Natural killer cell (primary cell): ENCODE data around the gene LPAR1. TPM values are rescaled to one million over a fixed set of nuclear protein-coding genes. Genes with fewer than 3 reads are reported as not detected.

Source experiments
- ATAC-seq, 3 donors: fragments of 150-1000 bp in 2 of 3; fragments of 200-7000 bp in 1 of 3; cut with Tn5 transposase; 1 replicate in 1 of 3; 2 replicates in 2 of 3; pipeline ENCODE4 v1.10.0; 2021; ENCODE audit warnings: mild to moderate bottlenecking in 2 of 3, moderate library complexity in 2 of 3
- DNase-seq, 2 donors: peaks; one replicate each; pipeline versions ENCODE4 v3.0.0 to v3.0.0-alpha.2; 2013 to 2021; ENCODE audit warnings: mixed read lengths in 1 of 2
- H3K27ac ChIP-seq: one replicate; pipeline ENCODE4 v1.5.1; 2013; ENCODE audit warnings: mild to moderate bottlenecking, low read length
- H3K27me3 ChIP-seq: one replicate; pipeline ENCODE4 v1.6.1; 2013; ENCODE audit warnings: low read length; ENCODE audit not compliant: control insufficient read depth, insufficient read depth
- H3K36me3 ChIP-seq: one replicate; pipeline ENCODE4 v1.6.1; 2013; ENCODE audit warnings: low read length; ENCODE audit not compliant: control insufficient read depth, insufficient read depth
- H3K4me1 ChIP-seq: one replicate; pipeline ENCODE4 v1.6.1; 2013; ENCODE audit warnings: low read length; ENCODE audit not compliant: control insufficient read depth, insufficient read depth
- H3K4me3 ChIP-seq: one replicate; pipeline ENCODE4 v1.5.1; 2013; ENCODE audit warnings: low read length
- H3K9me3 ChIP-seq: one replicate; pipeline ENCODE4 v1.6.1; 2013; ENCODE audit warnings: low read length; ENCODE audit not compliant: control insufficient read depth, insufficient read depth
- H3K27ac Mint-ChIP-seq, 2 donors: one replicate each; pipeline ENCODE4 v1.8.0; 2022; ENCODE audit warnings: mild to moderate bottlenecking in 2 of 2, mixed read lengths in 2 of 2, moderate library complexity in 1 of 2
- H3K27me3 Mint-ChIP-seq, 2 donors: one replicate each; pipeline ENCODE4 v1.8.0; 2022; ENCODE audit warnings: low read depth in 2 of 2, mixed read lengths in 2 of 2
- H3K36me3 Mint-ChIP-seq: one replicate; pipeline ENCODE4 v1.8.0; 2022; ENCODE audit warnings: mixed read lengths
- H3K4me1 Mint-ChIP-seq, 2 donors: one replicate each; pipeline ENCODE4 v1.8.0; 2022; ENCODE audit warnings: mixed read lengths in 2 of 2
- H3K4me3 Mint-ChIP-seq: one replicate; pipeline ENCODE4 v1.8.0; 2022; ENCODE audit warnings: mild to moderate bottlenecking, moderate library complexity, mixed read lengths
- H3K9me3 Mint-ChIP-seq, 2 donors: one replicate each; pipeline ENCODE4 v1.8.0; 2022; ENCODE audit warnings: mixed read lengths in 2 of 2
- WGBS: methylation state at CpG from one replicate; pipeline ENCODE4 v1.1.7; 2013; ENCODE audit warnings: missing lambda C conversion rate; ENCODE audit not compliant: insufficient coverage; 5-methylcytosine and 5-hydroxymethylcytosine counted together
- intact Hi-C: fragments of 100-400 bp; cut with micrococcal nuclease; formaldehyde crosslinking; loops from one replicate; pipeline ENCODE4 v1.14.2; 2022
- total RNA-seq, 4 donors: library from RNA; stranded (reverse); fragments of 120-200 nt in 1 of 4; gene quantifications; one replicate each; pipeline versions ENCODE4 v1.2.3 to v1.2.4, GENCODE V29; 2013 to 2022
- TF ChIP-seq, protein P1 (sequence below): fragments of 200-600 bp; IDR thresholded peaks from one replicate; pipeline ENCODE4 v1.8.0; 2022; ENCODE audit warnings: antibody characterized with exemption

LPAR1 gene
- total RNA-seq, 3 donors from 2014 or later (not counting 1 experiment from before 2014, with no cell fraction given), result 0.48 to 0.50 TPM; not detected in 1

DNA sequence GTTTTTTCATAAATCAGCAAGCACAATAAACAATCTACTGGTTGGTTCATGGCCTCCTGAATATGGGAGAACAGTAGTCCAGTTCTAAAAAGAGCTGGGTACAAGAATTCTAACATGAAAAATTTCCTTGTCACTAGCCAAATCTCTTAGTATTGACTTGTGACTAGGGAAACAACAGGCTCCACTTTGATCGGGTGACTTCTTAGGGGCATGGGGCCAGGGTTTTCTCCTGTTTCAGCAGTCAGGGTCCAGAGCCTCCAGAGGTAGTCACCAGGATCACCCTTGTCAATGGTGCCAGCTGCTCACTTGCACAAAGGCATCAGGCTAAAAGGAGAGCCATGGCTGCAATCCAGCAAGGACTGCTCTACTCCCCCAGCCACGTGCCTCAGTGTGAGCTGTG, 38.1 kb downstream of the LPAR1 start:
- Mint-ChIP-seq H3K27me3 (no peaks in the 10 kb centered on the region), H3K36me3 (no peaks in the 10 kb centered on the region), H3K4me1 (peaks cover 0 to 6% of the 10 kb centered on the region in 2 donors), H3K4me3 (no peak overlapping the region), H3K27ac (no peak overlapping the region), H3K9me3 (peaks cover 3 to 7% of the 10 kb centered on the region in 2 donors)
- Histone ChIP-seq H3K36me3 (no peaks in the 10 kb centered on the region), H3K27ac (no peak overlapping the region), H3K4me3 (no peak overlapping the region), H3K27me3 (no peaks in the 10 kb centered on the region), H3K9me3 (no peaks in the 10 kb centered on the region), H3K4me1 (peaks cover 4% of the 10 kb centered on the region)
- TF ChIP-seq, protein P1, sequence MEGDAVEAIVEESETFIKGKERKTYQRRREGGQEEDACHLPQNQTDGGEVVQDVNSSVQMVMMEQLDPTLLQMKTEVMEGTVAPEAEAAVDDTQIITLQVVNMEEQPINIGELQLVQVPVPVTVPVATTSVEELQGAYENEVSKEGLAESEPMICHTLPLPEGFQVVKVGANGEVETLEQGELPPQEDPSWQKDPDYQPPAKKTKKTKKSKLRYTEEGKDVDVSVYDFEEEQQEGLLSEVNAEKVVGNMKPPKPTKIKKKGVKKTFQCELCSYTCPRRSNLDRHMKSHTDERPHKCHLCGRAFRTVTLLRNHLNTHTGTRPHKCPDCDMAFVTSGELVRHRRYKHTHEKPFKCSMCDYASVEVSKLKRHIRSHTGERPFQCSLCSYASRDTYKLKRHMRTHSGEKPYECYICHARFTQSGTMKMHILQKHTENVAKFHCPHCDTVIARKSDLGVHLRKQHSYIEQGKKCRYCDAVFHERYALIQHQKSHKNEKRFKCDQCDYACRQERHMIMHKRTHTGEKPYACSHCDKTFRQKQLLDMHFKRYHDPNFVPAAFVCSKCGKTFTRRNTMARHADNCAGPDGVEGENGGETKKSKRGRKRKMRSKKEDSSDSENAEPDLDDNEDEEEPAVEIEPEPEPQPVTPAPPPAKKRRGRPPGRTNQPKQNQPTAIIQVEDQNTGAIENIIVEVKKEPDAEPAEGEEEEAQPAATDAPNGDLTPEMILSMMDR, result no peak
- intact Hi-C loops, result no loop called here
- ATAC-seq (no peak), DNase-seq (no peak)
- 89% methylated on average over 2 of the region's 2 CpGs for WGBS

DNA sequence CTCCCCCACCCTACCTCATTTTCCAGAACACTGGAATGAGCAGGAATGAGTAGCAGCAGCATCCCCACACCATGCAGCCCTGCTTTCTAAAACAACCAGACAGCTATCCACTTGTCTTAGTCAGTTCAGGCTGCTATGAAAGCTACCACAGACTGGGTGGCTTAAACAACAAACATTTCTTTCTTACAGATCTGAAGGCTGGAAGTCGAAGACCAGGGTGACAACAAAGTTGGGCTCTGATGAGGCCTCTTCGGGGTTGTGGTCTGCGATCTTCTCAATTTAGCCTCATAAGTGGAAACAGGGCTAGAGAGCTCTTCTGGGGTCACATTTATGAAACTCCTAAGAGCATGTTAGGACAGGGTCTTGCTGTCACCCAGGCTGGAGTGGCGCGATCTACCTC, 38.9 kb downstream of the LPAR1 start:
- DNase-seq, result no peak
- no peaks in the 10 kb centered on the region for H3K36me3 Mint-ChIP-seq
- peaks cover 0 to 6% of the 10 kb centered on the region in 2 donors for H3K4me1 Mint-ChIP-seq
- no peak overlapping the region for H3K4me3 Mint-ChIP-seq
- no peak overlapping the region for H3K27ac Mint-ChIP-seq
- H3K27ac ChIP-seq, result no peak overlapping the region
- no peak for ATAC-seq
- intact Hi-C loops, result no loop called here
- H3K4me1 ChIP-seq, result peaks cover 4% of the 10 kb centered on the region
- no peaks in the 10 kb centered on the region for H3K27me3 Mint-ChIP-seq
- no peaks in the 10 kb centered on the region for H3K9me3 ChIP-seq
- TF ChIP-seq, protein P1, result no peak
- WGBS, result 68% methylated on average over 5 of the region's 5 CpGs
- no peaks in the 10 kb centered on the region for H3K27me3 ChIP-seq
- no peaks in the 10 kb centered on the region for H3K36me3 ChIP-seq
- H3K4me3 ChIP-seq, result no peak overlapping the region
- peaks cover 3 to 5% of the 10 kb centered on the region in 2 donors for H3K9me3 Mint-ChIP-seq

DNA sequence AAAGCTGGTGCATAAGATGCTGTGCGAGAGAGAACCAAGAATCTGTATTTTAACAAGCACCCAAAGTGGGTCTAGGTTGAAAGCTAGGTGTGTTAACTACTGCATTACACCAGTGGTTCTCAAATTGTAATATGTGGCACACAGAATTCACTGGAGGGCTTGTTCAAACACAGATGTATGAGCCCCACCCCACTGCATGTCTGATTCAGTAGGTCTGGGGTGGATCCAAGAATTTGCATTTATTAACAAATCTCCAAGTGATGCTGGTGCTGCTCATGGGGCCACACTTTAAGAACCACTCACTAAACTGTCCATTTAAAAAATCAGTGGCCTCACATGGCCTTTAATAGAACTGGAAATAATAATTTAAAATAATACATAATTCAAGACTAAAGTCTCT, 40.4 kb downstream of the LPAR1 start:
- Mint-ChIP-seq H3K27me3 (no peaks in the 10 kb centered on the region), H3K4me3 (no peak overlapping the region), H3K27ac (no peak overlapping the region), H3K36me3 (no peaks in the 10 kb centered on the region), H3K4me1 (peaks cover 0 to 6% of the 10 kb centered on the region in 2 donors), H3K9me3 (peaks cover 3 to 5% of the 10 kb centered on the region in 2 donors)
- ATAC-seq, result no peak
- Histone ChIP-seq H3K9me3 (no peaks in the 10 kb centered on the region), H3K36me3 (no peaks in the 10 kb centered on the region), H3K27ac (no peak overlapping the region), H3K27me3 (no peaks in the 10 kb centered on the region), H3K4me3 (no peak overlapping the region), H3K4me1 (peaks cover 4% of the 10 kb centered on the region)
- DNase-seq, result no peak
- TF ChIP-seq, protein P1, result no peak
- intact Hi-C loops, result no loop called here
- WGBS, result 77% methylated on average over 1 of the region's 1 CpG
